HEK293 (cell line): ENCODE measurements around the gene DDX31.

Source experiments
- ATF2 ChIP-seq: fragments of 450-650 bp; formaldehyde crosslinking; IDR thresholded peaks from 2 replicates; pipeline ENCODE4 v1.5.1; 2016; ENCODE audit warnings: missing biosample characterization, missing genetic modification characterization, low read depth
- BCL6B ChIP-seq: fragments of 450-650 bp; formaldehyde crosslinking; IDR thresholded peaks from 2 replicates; pipeline ENCODE4 v1.5.1; 2017; ENCODE audit warnings: missing biosample characterization, missing genetic modification characterization
- CTCF ChIP-seq: fragments of 450-650 bp; formaldehyde crosslinking; IDR thresholded peaks from 2 replicates; pipeline ENCODE4 v1.5.1; 2016; ENCODE audit warnings: missing biosample characterization, missing genetic modification characterization
- FEZF1 ChIP-seq: fragments of 450-650 bp; formaldehyde crosslinking; IDR thresholded peaks from 2 replicates; pipeline ENCODE4 v1.5.1; 2016; ENCODE audit warnings: missing biosample characterization, missing genetic modification characterization
- GFI1B ChIP-seq: fragments of 450-650 bp; formaldehyde crosslinking; IDR thresholded peaks from 2 replicates; pipeline ENCODE4 v1.5.1; 2016; ENCODE audit warnings: missing biosample characterization, missing genetic modification characterization
- GLI2 ChIP-seq: fragments of 450-650 bp; formaldehyde crosslinking; IDR thresholded peaks from 2 replicates; pipeline ENCODE4; 2017; ENCODE audit warnings: missing biosample characterization, missing genetic modification characterization, low read depth, borderline replicate concordance
- KLF17 ChIP-seq: fragments of 450-650 bp; formaldehyde crosslinking; IDR thresholded peaks from 2 replicates; pipeline ENCODE4 v1.5.1; 2016; ENCODE audit warnings: missing biosample characterization, missing genetic modification characterization
- OVOL3 ChIP-seq: fragments of 450-650 bp; formaldehyde crosslinking; IDR thresholded peaks from 2 replicates; pipeline ENCODE4 v1.5.1; 2016; ENCODE audit warnings: missing biosample characterization, missing genetic modification characterization
- PATZ1 ChIP-seq: fragments of 450-650 bp; formaldehyde crosslinking; IDR thresholded peaks from 2 replicates; pipeline ENCODE4 v1.5.1; 2016; ENCODE audit warnings: missing biosample characterization, missing genetic modification characterization
- PRDM4 ChIP-seq: fragments of 450-650 bp; formaldehyde crosslinking; IDR thresholded peaks from 2 replicates; pipeline ENCODE4 v1.5.1; 2017; ENCODE audit warnings: missing biosample characterization, missing genetic modification characterization
- SETDB1 ChIP-seq: IDR thresholded peaks from one replicate; pipeline ENCODE4 v1.6.1; 2017; ENCODE audit warnings: mild to moderate bottlenecking, low read length, moderate library complexity, mixed read lengths; ENCODE audit not compliant: insufficient read length
- TCF7L2 ChIP-seq: IDR thresholded peaks from 2 replicates; pipeline ENCODE4 v1.6.1; 2011; ENCODE audit warnings: low read depth, mild to moderate bottlenecking, inconsistent platforms, low read length, moderate library complexity, borderline replicate concordance
- ZBTB17 ChIP-seq: fragments of 450-650 bp; formaldehyde crosslinking; IDR thresholded peaks from 2 replicates; pipeline ENCODE4 v1.5.1; 2016; ENCODE audit warnings: missing biosample characterization, missing genetic modification characterization
- ZFP37 ChIP-seq: fragments of 450-650 bp; formaldehyde crosslinking; IDR thresholded peaks from 2 replicates; pipeline ENCODE4 v1.5.1; 2016; ENCODE audit warnings: missing biosample characterization, missing genetic modification characterization
- ZFP69B ChIP-seq: fragments of 450-650 bp; formaldehyde crosslinking; IDR thresholded peaks from 2 replicates; pipeline ENCODE4 v1.5.1; 2016; ENCODE audit warnings: missing biosample characterization, missing genetic modification characterization
- ZNF121 ChIP-seq: fragments of 450-650 bp; formaldehyde crosslinking; IDR thresholded peaks from 2 replicates; pipeline ENCODE4 v1.5.1; 2016; ENCODE audit warnings: missing biosample characterization, missing genetic modification characterization
- ZNF202 ChIP-seq: fragments of 450-650 bp; formaldehyde crosslinking; IDR thresholded peaks from 2 replicates; pipeline ENCODE4 v1.5.1; 2016; ENCODE audit warnings: missing biosample characterization, missing genetic modification characterization, borderline replicate concordance
- ZNF292 ChIP-seq: fragments of 450-650 bp; formaldehyde crosslinking; IDR thresholded peaks from 2 replicates; pipeline ENCODE4 v1.5.1; 2016; ENCODE audit warnings: low read depth, missing biosample characterization, missing genetic modification characterization, borderline replicate concordance
- ZNF391 ChIP-seq: fragments of 450-650 bp; formaldehyde crosslinking; IDR thresholded peaks from 2 replicates; pipeline ENCODE4 v1.5.1; 2016; ENCODE audit warnings: low read depth, missing biosample characterization, missing genetic modification characterization, borderline replicate concordance
- ZNF449 ChIP-seq: fragments of 450-650 bp; formaldehyde crosslinking; IDR thresholded peaks from 2 replicates; pipeline ENCODE4 v1.5.1; 2017; ENCODE audit warnings: missing biosample characterization, mild to moderate bottlenecking, missing genetic modification characterization, moderate library complexity
- ZNF473 ChIP-seq: fragments of 450-650 bp; formaldehyde crosslinking; IDR thresholded peaks from 2 replicates; pipeline ENCODE4 v1.5.1; 2017; ENCODE audit warnings: missing biosample characterization, missing genetic modification characterization
- ZNF544 ChIP-seq: fragments of 450-650 bp; formaldehyde crosslinking; IDR thresholded peaks from 2 replicates; pipeline ENCODE4 v1.5.0; 2017; ENCODE audit warnings: missing biosample characterization, missing genetic modification characterization
- ZNF549 ChIP-seq: fragments of 450-650 bp; IDR thresholded peaks from 2 replicates; pipeline ENCODE4 v1.5.1; 2018; ENCODE audit warnings: missing biosample characterization, missing genetic modification characterization, mild to moderate bottlenecking, inconsistent platforms, moderate library complexity
- ZNF580 ChIP-seq: fragments of 450-650 bp; formaldehyde crosslinking; IDR thresholded peaks from 2 replicates; pipeline ENCODE4 v1.5.1; 2016; ENCODE audit warnings: missing biosample characterization, missing genetic modification characterization
- ZSCAN5A ChIP-seq: fragments of 450-650 bp; formaldehyde crosslinking; IDR thresholded peaks from 2 replicates; pipeline ENCODE4 v1.5.1; 2016; ENCODE audit warnings: missing biosample characterization, missing genetic modification characterization

Gene DDX31

GRCh38 chr9:132669698-132670456, at the start of gene DDX31 (continued):
- TF ChIP-seq ZNF549 (tag by site-specific recombination) (no peak), ZFP69B (tag by site-specific recombination) (peak; percentile 84), OVOL3 (tag by site-specific recombination) (0 out of 2 replicates have a peak, but pooled peaks have one; percentile 5), ATF2 (no peak), PATZ1 (tag by site-specific recombination) (peak; percentile 83), ZNF580 (tag by site-specific recombination) (peak; percentile 75), GFI1B (tag by site-specific recombination) (no peak), GLI2 (tag by site-specific recombination) (no peak), SETDB1 (peak; percentile 30), ZNF292 (tag by site-specific recombination) (no peak), ZFP37 (peak; percentile 78; the same call in 1 of the 2 replicates), ZNF473 (tag by site-specific recombination) (no peak), ZNF391 (tag by site-specific recombination) (no peak; the same call in 1 of the 2 replicates), ZSCAN5A (tag by site-specific recombination) (peak; percentile 94), PRDM4 (tag by site-specific recombination) (no peak), ZNF121 (tag by site-specific recombination) (peak; percentile 61; the same call in 1 of the 2 replicates), CTCF (tag by site-specific recombination) (peak; percentile 71), ZNF449 (tag by site-specific recombination) (no peak), FEZF1 (no peak), ZBTB17 (tag by site-specific recombination) (peak; percentile 80), ZNF202 (tag by site-specific recombination) (no peak), BCL6B (tag by site-specific recombination) (no peak), ZNF544 (tag by site-specific recombination) (no peak), KLF17 (tag by site-specific recombination) (peak; percentile 77), TCF7L2 (no peak)
